HFF-Myc (cell line): Measurements from ENCODE around the gene ITPR3.

Source experiments
- DNase-seq: peaks from one replicate; pipeline ENCODE4 v3.0.0-alpha.2; 2011; ENCODE audit warnings: low read depth; ENCODE audit errors: extremely low read depth
- H3K4me3 ChIP-seq: replicated peaks from 2 replicates; pipeline ENCODE4 v1.5.1; 2011; ENCODE audit warnings: low read depth, mild to moderate bottlenecking, control low read depth, low read length
- TF ChIP-seq, protein P1 (sequence below): IDR thresholded peaks from 2 replicates; pipeline ENCODE4 v1.5.1; 2012; ENCODE audit warnings: mild to moderate bottlenecking, low read depth, low read length, control low read depth; ENCODE audit errors: missing control alignments

ITPR3 gene

DNA sequence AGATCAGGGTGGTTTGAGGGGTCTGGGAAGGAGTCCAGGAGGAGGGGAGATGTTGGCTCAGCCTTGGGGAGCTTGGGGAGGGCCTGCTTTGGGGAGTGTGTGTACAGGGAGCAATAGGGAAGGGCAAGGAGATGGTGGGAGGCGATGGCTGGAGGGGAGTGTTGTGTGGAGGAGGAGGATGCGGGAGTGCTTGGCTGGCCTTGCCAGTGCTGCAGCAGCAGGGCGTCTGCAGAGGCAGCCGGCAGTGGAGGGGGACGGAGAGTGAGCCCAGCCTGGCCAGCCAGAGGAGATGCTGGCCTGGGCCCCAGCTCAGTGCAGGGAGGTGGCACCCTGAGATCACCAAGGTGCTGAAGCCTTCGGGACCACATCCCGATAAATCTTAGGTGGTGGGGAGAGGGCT lies 121.7 kb downstream of the ITPR3 start:
- DNase-seq: no peak
- TF ChIP-seq, protein P1, sequence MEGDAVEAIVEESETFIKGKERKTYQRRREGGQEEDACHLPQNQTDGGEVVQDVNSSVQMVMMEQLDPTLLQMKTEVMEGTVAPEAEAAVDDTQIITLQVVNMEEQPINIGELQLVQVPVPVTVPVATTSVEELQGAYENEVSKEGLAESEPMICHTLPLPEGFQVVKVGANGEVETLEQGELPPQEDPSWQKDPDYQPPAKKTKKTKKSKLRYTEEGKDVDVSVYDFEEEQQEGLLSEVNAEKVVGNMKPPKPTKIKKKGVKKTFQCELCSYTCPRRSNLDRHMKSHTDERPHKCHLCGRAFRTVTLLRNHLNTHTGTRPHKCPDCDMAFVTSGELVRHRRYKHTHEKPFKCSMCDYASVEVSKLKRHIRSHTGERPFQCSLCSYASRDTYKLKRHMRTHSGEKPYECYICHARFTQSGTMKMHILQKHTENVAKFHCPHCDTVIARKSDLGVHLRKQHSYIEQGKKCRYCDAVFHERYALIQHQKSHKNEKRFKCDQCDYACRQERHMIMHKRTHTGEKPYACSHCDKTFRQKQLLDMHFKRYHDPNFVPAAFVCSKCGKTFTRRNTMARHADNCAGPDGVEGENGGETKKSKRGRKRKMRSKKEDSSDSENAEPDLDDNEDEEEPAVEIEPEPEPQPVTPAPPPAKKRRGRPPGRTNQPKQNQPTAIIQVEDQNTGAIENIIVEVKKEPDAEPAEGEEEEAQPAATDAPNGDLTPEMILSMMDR: no peak
- no peak overlapping the region for H3K4me3 ChIP-seq

DNA sequence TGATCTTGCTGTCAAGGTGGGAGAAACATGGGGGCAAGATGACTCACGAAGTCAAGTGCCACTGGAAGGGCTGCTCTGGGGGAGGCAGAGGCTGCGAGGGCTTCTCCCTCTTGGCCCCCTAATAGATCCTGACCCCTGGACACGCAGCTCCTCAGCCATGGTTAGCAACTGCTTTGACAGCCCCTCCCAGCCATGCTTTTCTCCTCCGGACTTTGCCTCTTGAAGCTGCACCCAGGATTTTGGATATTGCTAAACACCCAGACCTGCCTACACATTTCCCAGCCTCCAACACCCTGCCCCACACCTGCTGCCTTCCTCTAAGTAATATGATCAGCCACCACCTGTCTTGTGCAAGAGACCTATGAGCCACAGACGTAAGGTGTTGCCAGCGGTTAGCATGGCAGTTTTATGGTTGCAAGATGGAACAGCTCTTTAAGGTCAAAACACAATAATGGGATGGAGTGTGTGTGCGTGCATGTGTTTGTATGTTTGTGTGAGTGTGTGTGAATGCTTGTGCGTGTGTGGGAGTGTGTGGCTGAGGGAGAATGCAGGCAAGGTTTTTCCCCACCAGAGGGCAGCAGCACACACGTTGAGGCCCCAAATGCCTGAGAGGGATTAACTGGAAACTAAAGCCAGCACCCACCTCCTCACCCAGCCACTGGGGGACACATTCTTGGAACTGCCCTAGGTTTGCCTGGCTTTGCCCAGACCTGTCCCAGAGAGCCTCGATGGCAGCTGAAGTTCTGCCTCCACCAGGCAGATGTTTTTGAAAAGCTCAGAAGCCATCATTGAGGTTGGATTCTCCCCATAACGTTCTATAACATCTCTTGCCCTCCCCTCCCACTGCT lies 123.1 kb downstream of the ITPR3 start:
- TF ChIP-seq, protein P1: peak; percentile 96
- peak; percentile 77 for DNase-seq
- H3K4me3 ChIP-seq: no peak overlapping the region

DNA sequence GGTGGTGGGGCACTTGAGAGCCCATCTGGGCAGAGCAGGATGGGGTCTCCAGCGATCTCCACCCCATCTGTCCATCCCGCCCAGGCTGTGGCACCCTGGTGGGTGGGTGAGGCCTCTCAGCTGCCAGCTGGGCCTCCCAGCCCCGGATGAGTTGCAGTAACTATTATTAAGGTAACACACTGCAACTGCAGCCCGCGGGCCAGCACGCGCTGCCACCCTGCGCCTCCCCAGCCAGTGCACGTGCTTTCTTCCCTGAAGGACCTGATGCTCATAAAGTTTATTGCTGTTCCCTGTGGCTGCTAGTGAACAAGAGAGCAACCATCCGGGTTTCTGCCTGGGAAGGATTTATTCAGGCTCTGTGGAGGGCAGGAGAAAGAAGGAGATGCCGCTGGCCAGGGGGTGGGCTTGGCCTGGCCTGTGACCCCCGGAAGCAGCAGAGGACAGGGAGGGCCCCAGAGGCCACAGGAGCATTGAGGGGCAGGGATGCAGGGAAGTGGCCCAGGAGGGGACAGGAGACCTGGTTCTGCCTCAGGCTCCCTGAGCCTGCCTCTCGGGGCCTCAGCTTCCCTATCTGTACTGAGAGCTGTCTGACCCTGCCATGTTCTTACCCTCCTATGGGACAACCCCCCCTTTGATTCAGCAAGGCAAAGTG lies 123.9 kb downstream of the ITPR3 start:
- TF ChIP-seq, protein P1: no peak
- H3K4me3 ChIP-seq: no peak overlapping the region
- no peak for DNase-seq

DNA sequence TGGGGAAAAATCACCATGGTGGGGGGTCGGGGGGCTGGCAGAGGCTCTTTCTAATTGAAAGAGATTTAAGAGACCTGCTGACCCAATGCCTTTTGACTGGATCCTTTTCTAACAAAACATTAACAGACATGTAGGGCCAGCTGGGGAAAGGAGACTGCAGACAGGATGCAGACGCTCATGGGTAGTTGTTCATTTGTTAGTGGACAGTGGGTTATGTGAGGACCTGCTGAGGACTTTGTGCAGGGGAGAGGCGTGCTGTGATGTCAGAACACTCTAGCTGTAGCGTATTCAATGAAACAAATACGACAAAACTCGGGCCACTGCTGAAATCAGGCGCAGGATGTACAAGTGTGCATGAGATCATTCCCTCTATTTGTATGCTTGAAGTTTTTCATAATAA lies 124.4 kb downstream of the ITPR3 start:
- DNase-seq: no peak
- TF ChIP-seq, protein P1: no peak
- H3K4me3 ChIP-seq: no peak overlapping the region
